A673 (cell line): ENCODE data around the gene FTO.

Experiments
- EZH2 ChIP-seq: fragments of 200-600 bp; sonication (generic); IDR thresholded peaks from 2 replicates; pipeline ENCODE4 v1.6.1; 2017; ENCODE audit warnings: borderline replicate concordance, low read depth, mild to moderate bottlenecking, mixed read lengths, antibody characterized with exemption, low read length; ENCODE audit not compliant: poor library complexity, severe bottlenecking
- TF ChIP-seq, protein P1 (sequence below): fragments of 300-800, 200-600 bp; sonication (generic); conservative IDR thresholded peaks from 2 replicates; pipeline ENCODE4 v1.5.1; 2017; ENCODE audit warnings: low read depth, mild to moderate bottlenecking, antibody characterized with exemption, low read length, moderate library complexity, mixed read lengths

DNA sequence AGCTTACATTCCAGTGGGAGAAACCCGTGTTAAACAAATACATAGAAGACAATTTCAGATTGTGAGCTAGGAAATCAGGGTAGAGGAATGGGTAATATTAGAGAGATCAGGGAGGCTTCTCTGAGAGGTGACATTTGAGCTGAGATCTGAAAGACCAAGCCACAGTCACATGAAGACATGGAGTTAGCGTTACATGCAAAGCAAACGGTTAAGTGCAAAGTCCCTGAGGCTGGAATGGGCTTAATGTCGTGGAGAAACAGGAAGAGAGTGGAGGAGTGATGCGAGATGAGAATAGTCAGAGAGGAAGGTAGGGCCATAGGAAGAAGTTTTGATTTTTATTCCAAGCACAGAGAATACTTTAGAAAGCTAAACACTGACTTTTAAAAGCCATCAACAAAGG is 336.5 kb downstream of the FTO start:
- TF ChIP-seq, protein P1, sequence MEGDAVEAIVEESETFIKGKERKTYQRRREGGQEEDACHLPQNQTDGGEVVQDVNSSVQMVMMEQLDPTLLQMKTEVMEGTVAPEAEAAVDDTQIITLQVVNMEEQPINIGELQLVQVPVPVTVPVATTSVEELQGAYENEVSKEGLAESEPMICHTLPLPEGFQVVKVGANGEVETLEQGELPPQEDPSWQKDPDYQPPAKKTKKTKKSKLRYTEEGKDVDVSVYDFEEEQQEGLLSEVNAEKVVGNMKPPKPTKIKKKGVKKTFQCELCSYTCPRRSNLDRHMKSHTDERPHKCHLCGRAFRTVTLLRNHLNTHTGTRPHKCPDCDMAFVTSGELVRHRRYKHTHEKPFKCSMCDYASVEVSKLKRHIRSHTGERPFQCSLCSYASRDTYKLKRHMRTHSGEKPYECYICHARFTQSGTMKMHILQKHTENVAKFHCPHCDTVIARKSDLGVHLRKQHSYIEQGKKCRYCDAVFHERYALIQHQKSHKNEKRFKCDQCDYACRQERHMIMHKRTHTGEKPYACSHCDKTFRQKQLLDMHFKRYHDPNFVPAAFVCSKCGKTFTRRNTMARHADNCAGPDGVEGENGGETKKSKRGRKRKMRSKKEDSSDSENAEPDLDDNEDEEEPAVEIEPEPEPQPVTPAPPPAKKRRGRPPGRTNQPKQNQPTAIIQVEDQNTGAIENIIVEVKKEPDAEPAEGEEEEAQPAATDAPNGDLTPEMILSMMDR = no peak
- TF ChIP-seq EZH2 = no peak
